Measurements from ENCODE around the gene WASL.
"Not testable (repeated sequence)": the region's sequence is repeated elsewhere in the genome, so short reads cannot be mapped to it uniquely, and the experiment has no call there.

Gene WASL

GRCh38 chr7:123727071-123727837 is 21.5 kb downstream of the WASL start:
- Histone ChIP-seq H3K4me1 (ENCODE audit: insufficient read depth, low read length) (peaks cover 36% of the 10 kb centered on the region), H3K27ac (ENCODE audit: low read depth, low read length) (no peak overlapping the region), H3K27me3 (ENCODE audit: control insufficient read depth in 1 of 2, insufficient read depth in 2 of 2, low read length in 2 of 2) (no peaks in the 10 kb centered on the region), H3K36me3 (ENCODE audit: insufficient read depth, low read length) (no peaks in the 10 kb centered on the region), H3K9ac (ENCODE audit: low read length) (no peak overlapping the region), H3K4me3 (ENCODE audit: low read depth in 1 of 2, low read length in 2 of 2) (no peak overlapping the region), H3K9me3 (ENCODE audit: low read length) (no peaks in the 10 kb centered on the region)

GRCh38 chr7:123725586-123726171 is 23.1 kb downstream of the WASL start:
- H3K36me3 ChIP-seq (ENCODE audit: insufficient read depth, low read length), result no peaks in the 10 kb centered on the region
- H3K4me1 ChIP-seq (ENCODE audit: insufficient read depth, low read length), result peaks cover 36% of the 10 kb centered on the region
- H3K4me3 ChIP-seq (ENCODE audit: low read depth in 1 of 2, low read length in 2 of 2), result no peak overlapping the region
- H3K27me3 ChIP-seq (ENCODE audit: control insufficient read depth in 1 of 2, insufficient read depth in 2 of 2, low read length in 2 of 2), result no peaks in the 10 kb centered on the region
- no peak overlapping the region for H3K27ac ChIP-seq (ENCODE audit: low read depth, low read length)
- no peak overlapping the region for H3K9ac ChIP-seq (ENCODE audit: low read length)
- H3K9me3 ChIP-seq (ENCODE audit: low read length), result no peaks in the 10 kb centered on the region

GRCh38 chr7:123724817-123725253 is 24.0 kb downstream of the WASL start:
- H3K27ac ChIP-seq (ENCODE audit: low read depth, low read length), result no peak overlapping the region
- H3K9me3 ChIP-seq (ENCODE audit: low read length), result no peaks in the 10 kb centered on the region
- H3K4me1 ChIP-seq (ENCODE audit: insufficient read depth, low read length), result peaks cover 40% of the 10 kb centered on the region
- no peak overlapping the region for H3K4me3 ChIP-seq (ENCODE audit: low read depth in 1 of 2, low read length in 2 of 2)
- no peaks in the 10 kb centered on the region for H3K36me3 ChIP-seq (ENCODE audit: insufficient read depth, low read length)
- no peak overlapping the region for H3K9ac ChIP-seq (ENCODE audit: low read length)
- no peaks in the 10 kb centered on the region for H3K27me3 ChIP-seq (ENCODE audit: control insufficient read depth in 1 of 2, insufficient read depth in 2 of 2, low read length in 2 of 2)

GRCh38 chr7:123723913-123724312 is 24.9 kb downstream of the WASL start:
- Histone ChIP-seq H3K36me3 (ENCODE audit: insufficient read depth, low read length) (no peaks in the 10 kb centered on the region), H3K27me3 (ENCODE audit: control insufficient read depth in 1 of 2, insufficient read depth in 2 of 2, low read length in 2 of 2) (no peaks in the 10 kb centered on the region), H3K4me3 (ENCODE audit: low read depth in 1 of 2, low read length in 2 of 2) (no peak overlapping the region), H3K9me3 (ENCODE audit: low read length) (no peaks in the 10 kb centered on the region), H3K4me1 (ENCODE audit: insufficient read depth, low read length) (peaks cover 50% of the 10 kb centered on the region), H3K9ac (ENCODE audit: low read length) (no peak overlapping the region), H3K27ac (ENCODE audit: low read depth, low read length) (no peak overlapping the region)

GRCh38 chr7:123720527-123720926 is 28.3 kb downstream of the WASL start:
- peaks cover 35% of the 10 kb centered on the region for H3K4me1 ChIP-seq (ENCODE audit: insufficient read depth, low read length)
- not testable (repeated sequence) for H3K27me3 ChIP-seq (ENCODE audit: control insufficient read depth in 1 of 2, insufficient read depth in 2 of 2, low read length in 2 of 2); H3K27ac ChIP-seq (ENCODE audit: low read depth, low read length); H3K36me3 ChIP-seq (ENCODE audit: insufficient read depth, low read length); H3K9me3 ChIP-seq (ENCODE audit: low read length); H3K4me3 ChIP-seq (ENCODE audit: low read depth in 1 of 2, low read length in 2 of 2); H3K9ac ChIP-seq (ENCODE audit: low read length)

- no peaks in the 10 kb centered on the region for H3K9me3 ChIP-seq (ENCODE audit: low read length)
- no peaks in the 10 kb centered on the region for H3K36me3 ChIP-seq (ENCODE audit: insufficient read depth, low read length)
- H3K27me3 ChIP-seq (ENCODE audit: control insufficient read depth in 1 of 2, insufficient read depth in 2 of 2, low read length in 2 of 2), result no peaks in the 10 kb centered on the region
- no peak overlapping the region for H3K4me3 ChIP-seq (ENCODE audit: low read depth in 1 of 2, low read length in 2 of 2)
- no peak overlapping the region for H3K9ac ChIP-seq (ENCODE audit: low read length)
- no peak overlapping the region for H3K27ac ChIP-seq (ENCODE audit: low read depth, low read length)
- peaks cover 27% of the 10 kb centered on the region for H3K4me1 ChIP-seq (ENCODE audit: insufficient read depth, low read length)
Observed at GRCh38 chr7:123719197-123719721, 29.5 kb downstream of the WASL start.

GRCh38 chr7:123718773-123719172 is 30.0 kb downstream of the WASL start:
- Histone ChIP-seq H3K36me3 (ENCODE audit: insufficient read depth, low read length) (no peaks in the 10 kb centered on the region), H3K4me1 (ENCODE audit: insufficient read depth, low read length) (peaks cover 22% of the 10 kb centered on the region), H3K9me3 (ENCODE audit: low read length) (no peaks in the 10 kb centered on the region), H3K27me3 (ENCODE audit: control insufficient read depth in 1 of 2, insufficient read depth in 2 of 2, low read length in 2 of 2) (no peaks in the 10 kb centered on the region), H3K27ac (ENCODE audit: low read depth, low read length) (no peak overlapping the region), H3K9ac (ENCODE audit: low read length) (no peak overlapping the region), H3K4me3 (ENCODE audit: low read depth in 1 of 2, low read length in 2 of 2) (no peak overlapping the region)

GRCh38 chr7:123717689-123718088 is 31.1 kb downstream of the WASL start:
- H3K9ac ChIP-seq (ENCODE audit: low read length), result no peak overlapping the region
- no peak overlapping the region for H3K4me3 ChIP-seq (ENCODE audit: low read depth in 1 of 2, low read length in 2 of 2)
- H3K36me3 ChIP-seq (ENCODE audit: insufficient read depth, low read length), result no peaks in the 10 kb centered on the region
- peaks cover 15% of the 10 kb centered on the region for H3K4me1 ChIP-seq (ENCODE audit: insufficient read depth, low read length)
- no peaks in the 10 kb centered on the region for H3K27me3 ChIP-seq (ENCODE audit: control insufficient read depth in 1 of 2, insufficient read depth in 2 of 2, low read length in 2 of 2)
- no peak overlapping the region for H3K27ac ChIP-seq (ENCODE audit: low read depth, low read length)
- H3K9me3 ChIP-seq (ENCODE audit: low read length), result no peaks in the 10 kb centered on the region

GRCh38 chr7:123716877-123717276 is 31.9 kb downstream of the WASL start:
- peaks cover 17% of the 10 kb centered on the region for H3K4me1 ChIP-seq (ENCODE audit: insufficient read depth, low read length)
- no peaks in the 10 kb centered on the region for H3K36me3 ChIP-seq (ENCODE audit: insufficient read depth, low read length)
- H3K27me3 ChIP-seq (ENCODE audit: control insufficient read depth in 1 of 2, insufficient read depth in 2 of 2, low read length in 2 of 2), result no peaks in the 10 kb centered on the region
- H3K9me3 ChIP-seq (ENCODE audit: low read length), result no peaks in the 10 kb centered on the region
- no peak overlapping the region for H3K27ac ChIP-seq (ENCODE audit: low read depth, low read length)
- H3K9ac ChIP-seq (ENCODE audit: low read length), result no peak overlapping the region
- no peak overlapping the region for H3K4me3 ChIP-seq (ENCODE audit: low read depth in 1 of 2, low read length in 2 of 2)

- Histone ChIP-seq H3K27ac (ENCODE audit: low read depth, low read length) (no peak overlapping the region), H3K9me3 (ENCODE audit: low read length) (no peaks in the 10 kb centered on the region), H3K27me3 (ENCODE audit: control insufficient read depth in 1 of 2, insufficient read depth in 2 of 2, low read length in 2 of 2) (no peaks in the 10 kb centered on the region), H3K4me1 (ENCODE audit: insufficient read depth, low read length) (peaks cover 19% of the 10 kb centered on the region), H3K4me3 (ENCODE audit: low read depth in 1 of 2, low read length in 2 of 2) (no peak overlapping the region), H3K9ac (ENCODE audit: low read length) (no peak overlapping the region), H3K36me3 (ENCODE audit: insufficient read depth, low read length) (no peaks in the 10 kb centered on the region)
Observed at GRCh38 chr7:123715799-123716198, 33.0 kb downstream of the WASL start.

- no peaks in the 10 kb centered on the region for H3K27me3 ChIP-seq (ENCODE audit: control insufficient read depth in 1 of 2, insufficient read depth in 2 of 2, low read length in 2 of 2)
- no peak overlapping the region for H3K9ac ChIP-seq (ENCODE audit: low read length)
- no peak overlapping the region for H3K4me3 ChIP-seq (ENCODE audit: low read depth in 1 of 2, low read length in 2 of 2)
- H3K27ac ChIP-seq (ENCODE audit: low read depth, low read length), result no peak overlapping the region
- H3K9me3 ChIP-seq (ENCODE audit: low read length), result no peaks in the 10 kb centered on the region
- no peaks in the 10 kb centered on the region for H3K36me3 ChIP-seq (ENCODE audit: insufficient read depth, low read length)
- H3K4me1 ChIP-seq (ENCODE audit: insufficient read depth, low read length), result peaks cover 18% of the 10 kb centered on the region
Observed at GRCh38 chr7:123715198-123715597, 33.6 kb downstream of the WASL start.
